Endothelial cell of umbilical vein (primary cell): ENCODE data around the gene DTD2.

Source experiments
- CTCF ChIP-seq, 2 donors: IDR thresholded peaks; 1 replicate in 1 of 2; 2 replicates in 1 of 2; pipeline ENCODE4 v1.5.1; 2011; ENCODE audit warnings: low read length in 2 of 2, mild to moderate bottlenecking in 2 of 2, moderate library complexity in 2 of 2, control low read depth in 1 of 2, inconsistent platforms in 1 of 2, low read depth in 1 of 2; ENCODE audit not compliant: insufficient read depth in 1 of 2; ENCODE audit errors: extremely low read depth in 1 of 2
- EZH2 ChIP-seq: IDR thresholded peaks from 2 replicates; pipeline ENCODE4 v1.6.1; 2012; ENCODE audit warnings: borderline replicate concordance, low read depth, mild to moderate bottlenecking, moderate library complexity, low read length, inconsistent platforms; ENCODE audit not compliant: severe bottlenecking
- FOS ChIP-seq: IDR thresholded peaks from 2 replicates; pipeline ENCODE4 v1.6.1; 2011; ENCODE audit warnings: mild to moderate bottlenecking, low read length, moderate library complexity, borderline replicate concordance; ENCODE audit not compliant: insufficient read depth
- JUN ChIP-seq: IDR thresholded peaks from 2 replicates; pipeline ENCODE4 v1.6.1; 2011; ENCODE audit warnings: borderline replicate concordance, low read depth; ENCODE audit not compliant: insufficient read length, insufficient read depth
- MAX ChIP-seq: IDR thresholded peaks from 2 replicates; pipeline ENCODE4 v1.6.1; 2011; ENCODE audit not compliant: insufficient read depth, insufficient read length
- MYC ChIP-seq: IDR thresholded peaks from one replicate; pipeline ENCODE4 v1.6.1; 2011; ENCODE audit warnings: mild to moderate bottlenecking, low read depth, low read length
- POLR2A ChIP-seq: IDR thresholded peaks from 2 replicates; pipeline ENCODE4 v1.6.1; 2012; ENCODE audit warnings: low read depth, mild to moderate bottlenecking, control low read depth, low read length
- POLR2AphosphoS5 ChIP-seq: IDR thresholded peaks from 2 replicates; pipeline ENCODE4 v1.6.1; 2012; ENCODE audit warnings: low read depth, mild to moderate bottlenecking, control low read depth, low read length, moderate library complexity; ENCODE audit not compliant: insufficient read depth

- no peak for TF ChIP-seq POLR2A
- no peak for TF ChIP-seq CTCF (IDR thresholded peaks at IDR 0.05; ENCODE audit: extremely low read depth in 1 of 2, insufficient read depth in 1 of 2, low read depth in 1 of 2, low read length in 2 of 2)
- no peak for TF ChIP-seq MYC
- no peak for TF ChIP-seq POLR2AphosphoS5
- TF ChIP-seq MAX, result no peak
- TF ChIP-seq EZH2, result no peak
- TF ChIP-seq JUN, result no peak
- TF ChIP-seq FOS, result no peak
These were observed 4.2 kb upstream of the DTD2 start for GRCh38 chr14:31461545-31461944.
